NK-92 treated with Interleukin-12 subunit alpha and Interleukin-12 subunit beta, amount 100 ng/mL, for 24 hours (cell line): Measurements from ENCODE around the gene MBD1.
"Not testable (repeated sequence)": the region's sequence is repeated elsewhere in the genome, so short reads cannot be mapped to it uniquely, and the experiment has no call there.

ENCODE experiments used
- DNase-seq: peaks from one replicate; lab custom pipeline; 2025; lab: John Stamatoyannopoulos, UW

The MBD1 gene

DNA sequence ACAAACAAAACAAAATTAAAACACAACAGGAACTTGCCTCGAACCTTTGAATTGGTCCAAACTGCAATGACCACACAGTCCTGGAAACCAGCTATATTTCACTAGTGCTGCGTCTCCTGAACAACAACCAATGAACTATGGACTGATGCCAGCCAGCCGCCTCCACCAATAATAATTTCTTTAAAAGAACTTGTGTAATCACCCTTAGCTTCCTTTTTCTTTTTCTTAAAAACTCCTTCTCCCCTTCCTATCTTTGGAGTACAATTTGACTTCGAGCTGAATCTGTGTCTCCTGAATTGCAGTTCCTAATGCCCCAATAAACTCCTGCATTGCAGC is 7.8 kb upstream of the MBD1 start:
- no peak for DNase-seq

DNA sequence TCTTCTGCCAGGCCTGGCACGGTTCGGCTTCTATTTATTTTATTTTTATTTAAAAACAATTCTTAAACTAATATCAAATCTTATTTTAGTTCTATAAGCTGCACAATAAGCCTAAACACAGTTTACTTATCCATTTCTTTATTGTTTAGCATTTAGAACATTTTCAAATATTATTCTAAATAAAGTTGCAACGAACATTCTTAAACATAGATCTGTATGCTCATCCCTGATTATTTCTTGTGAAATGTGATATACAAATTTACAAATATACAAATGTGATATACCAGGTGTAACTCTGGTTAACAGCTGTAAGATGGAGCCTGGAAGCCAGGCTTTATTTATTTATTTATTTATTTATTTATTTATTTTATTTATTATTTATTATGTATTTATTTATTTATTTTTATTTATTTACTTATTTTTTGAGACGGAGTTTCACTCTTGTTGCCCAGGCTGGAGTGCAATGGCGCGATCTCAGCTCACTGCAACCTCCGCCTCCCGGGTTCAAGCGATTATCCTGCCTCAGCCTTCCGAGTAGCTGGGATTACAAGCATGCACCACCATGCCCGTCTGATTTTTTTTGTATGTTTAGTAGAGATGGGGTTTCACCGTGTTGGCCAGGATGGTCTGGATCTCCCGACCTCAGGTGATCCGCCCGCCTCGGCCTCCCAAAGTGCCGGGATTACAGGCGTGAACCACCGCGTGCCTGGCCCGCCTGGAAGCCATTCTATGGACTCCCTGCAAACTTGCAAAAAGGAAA is 7.2 kb upstream of the MBD1 start:
- DNase-seq = not testable (repeated sequence)

DNA sequence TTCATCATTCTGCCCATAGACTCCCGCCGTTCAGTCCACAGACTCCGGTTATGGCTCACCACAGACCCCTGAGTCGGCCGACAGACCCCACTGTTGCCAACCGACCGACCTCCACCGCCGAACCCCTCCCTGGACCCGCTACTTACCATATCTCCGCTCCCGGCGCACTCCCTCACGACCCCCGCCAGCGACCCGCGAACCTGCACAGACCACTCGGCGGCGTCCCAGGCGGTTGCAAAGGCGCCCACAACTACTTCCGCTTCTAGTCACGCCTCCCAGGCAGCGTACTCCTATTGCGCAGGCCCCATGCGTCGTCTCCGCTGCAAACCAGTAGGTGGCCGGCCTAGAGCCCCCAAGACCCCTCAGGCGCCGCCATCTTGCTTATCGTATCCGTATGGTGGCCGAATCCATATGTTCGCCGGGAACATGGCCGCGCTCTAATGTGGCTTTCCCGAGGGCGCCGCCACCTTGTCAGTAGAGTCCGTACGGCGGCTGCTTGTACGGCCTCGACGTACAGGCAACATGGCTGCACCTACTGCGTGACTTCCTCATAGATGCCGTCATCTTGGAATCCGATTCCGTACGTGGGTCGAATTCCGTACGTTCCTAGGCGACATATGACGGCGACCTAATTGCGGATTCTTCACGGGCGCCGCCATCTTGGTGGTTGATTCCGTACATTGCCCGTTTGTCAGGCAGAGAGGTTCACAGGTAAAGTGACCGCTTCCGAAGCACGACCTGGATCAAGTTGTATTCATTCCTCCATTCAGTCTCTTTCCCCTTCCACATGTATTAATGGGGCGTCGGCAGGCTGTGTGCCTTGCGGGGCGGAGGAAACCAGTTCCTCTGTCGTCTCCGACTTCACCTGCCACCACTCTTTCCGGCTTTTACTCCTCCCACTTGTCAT is 6.4 kb upstream of the MBD1 start, which contains the start of gene CXXC1:
TSS of gene CXXC1 (minus strand) at position 252 of the 907 bp plus-strand sequence. CDS start at position 149, 103 bp downstream.
- peak; percentile 95 for DNase-seq

DNA sequence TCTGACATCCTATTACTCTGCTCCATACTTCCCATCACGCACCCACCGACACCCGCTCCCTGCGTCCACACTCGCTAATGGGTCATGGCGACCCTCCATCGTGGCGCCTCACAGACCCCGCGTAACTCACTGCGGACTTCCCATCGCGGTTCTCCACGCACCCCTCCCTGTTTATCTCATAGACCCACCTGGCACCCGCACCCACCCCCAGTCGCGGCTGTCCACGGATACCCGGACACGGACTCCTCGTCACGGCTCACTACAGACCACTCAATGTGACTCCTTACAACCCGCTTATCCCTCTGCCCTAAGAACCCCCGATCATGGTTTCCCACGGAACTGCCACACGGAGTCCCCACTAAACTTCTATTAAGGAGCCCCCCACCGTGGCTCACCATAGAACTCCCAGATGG is 5.7 kb upstream of the MBD1 start:
- DNase-seq = no peak

DNA sequence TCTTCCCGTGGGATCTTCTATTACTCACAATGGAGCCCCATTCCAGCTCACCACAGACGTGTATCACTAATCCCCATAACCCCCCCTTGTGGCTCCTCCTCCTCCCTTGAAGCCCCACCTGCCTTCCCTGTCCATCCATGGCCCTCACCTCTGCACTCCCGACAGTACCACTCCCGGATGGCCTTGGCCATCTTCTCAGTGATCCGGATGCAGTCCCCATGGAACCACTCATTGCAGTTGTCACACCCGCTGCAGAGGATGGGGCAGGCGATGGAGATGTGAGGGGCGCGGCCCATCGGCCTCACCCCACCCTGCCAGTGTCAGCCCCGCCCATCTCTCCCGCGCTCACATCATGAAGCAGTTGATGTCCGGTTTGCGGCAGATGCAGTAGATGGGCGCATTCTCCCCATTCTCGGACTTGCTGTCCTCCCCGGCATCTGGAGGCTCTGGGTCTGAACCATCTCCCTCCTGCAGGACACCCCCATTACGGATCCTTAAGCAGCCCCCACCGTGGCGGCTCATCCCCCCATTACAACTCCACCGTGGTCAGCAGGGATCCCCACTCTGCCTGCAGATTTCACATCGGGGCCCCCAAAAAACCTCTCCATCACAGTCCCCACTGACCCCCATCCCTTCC is 5.2 kb upstream of the MBD1 start:
- no peak for DNase-seq

DNA sequence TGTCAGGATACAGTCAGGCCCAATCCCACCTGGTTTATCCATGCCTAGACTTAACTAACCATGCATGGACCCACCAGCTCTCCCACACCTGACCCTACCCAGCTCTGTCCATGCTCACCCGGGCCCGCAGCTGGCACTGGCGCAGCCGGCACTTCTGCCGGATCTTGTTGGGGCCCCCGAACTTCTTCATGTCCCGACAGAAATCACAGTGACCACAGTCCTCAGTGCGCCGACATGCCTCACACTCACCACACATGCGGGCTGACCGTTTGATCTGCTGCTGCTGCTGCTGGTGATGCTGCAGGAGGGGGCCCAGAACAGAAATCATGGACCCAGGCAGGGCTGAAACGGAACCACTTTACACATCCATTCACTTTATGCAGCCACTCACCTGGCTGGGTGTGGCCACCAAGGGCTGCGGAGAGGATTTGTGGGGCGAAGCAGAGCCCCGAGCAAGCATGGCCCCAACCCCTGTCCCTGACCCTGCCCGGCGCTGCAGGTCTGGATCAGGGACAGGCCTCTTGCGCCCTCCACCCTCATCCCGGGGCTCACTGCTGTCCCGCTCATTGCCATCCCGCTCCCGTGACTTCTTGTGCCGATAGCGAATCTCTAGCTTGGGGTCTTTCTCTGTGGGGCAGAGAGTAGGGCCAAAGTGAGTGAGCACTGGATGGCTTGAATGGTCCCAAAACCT is 4.5 kb upstream of the MBD1 start:
- no peak for DNase-seq

DNA sequence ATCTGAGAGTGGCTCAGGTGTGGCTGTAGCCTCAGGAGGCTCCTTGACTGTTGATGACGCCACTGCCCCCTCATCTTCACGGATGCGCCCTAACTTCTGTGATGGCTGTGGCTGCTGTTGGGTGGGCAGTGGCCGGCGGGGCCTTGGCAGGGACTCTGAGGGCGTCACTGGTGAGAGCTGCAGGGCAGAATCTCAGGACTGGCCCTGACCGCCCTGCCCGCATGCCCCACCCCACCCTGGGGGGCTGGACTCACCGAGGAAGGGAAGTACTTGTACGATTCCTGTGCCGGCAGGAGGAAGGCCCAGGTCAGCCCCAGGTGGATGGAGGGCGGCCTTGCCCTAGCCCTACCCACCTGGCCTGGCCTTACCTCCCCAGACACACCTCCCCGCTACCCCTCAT is 3.7 kb upstream of the MBD1 start:
- DNase-seq = no peak

DNA sequence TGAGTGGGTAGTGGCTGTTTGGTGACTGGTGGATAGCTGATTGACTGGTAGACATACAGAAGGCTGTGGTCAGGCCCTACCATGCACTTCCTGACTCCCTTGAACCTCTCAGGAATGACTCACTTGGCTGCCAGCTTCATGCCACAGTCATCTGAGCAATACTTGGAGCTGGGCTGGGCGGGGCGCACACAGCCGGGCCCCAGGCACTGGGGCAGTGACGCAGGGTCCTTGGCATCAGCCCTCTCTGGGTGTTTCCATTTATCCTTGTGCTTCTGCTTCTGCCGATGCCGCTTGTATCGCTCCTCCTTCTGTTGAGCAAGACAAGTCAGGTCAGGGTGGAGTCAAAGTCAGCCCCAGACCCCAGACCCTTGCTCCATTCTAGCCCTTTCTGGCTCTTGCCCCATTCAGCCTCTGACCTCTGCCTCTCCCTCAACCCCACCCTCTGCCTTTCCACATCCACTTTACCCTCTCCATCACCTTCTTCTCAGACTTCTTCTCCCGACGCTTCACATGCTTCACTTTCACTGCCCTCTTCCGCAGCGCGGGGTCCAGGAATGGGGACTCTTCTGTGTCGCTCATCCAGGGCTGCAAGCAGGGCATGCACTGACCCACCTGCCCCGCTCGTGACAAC is 3.0 kb upstream of the MBD1 start:
- DNase-seq = no peak

DNA sequence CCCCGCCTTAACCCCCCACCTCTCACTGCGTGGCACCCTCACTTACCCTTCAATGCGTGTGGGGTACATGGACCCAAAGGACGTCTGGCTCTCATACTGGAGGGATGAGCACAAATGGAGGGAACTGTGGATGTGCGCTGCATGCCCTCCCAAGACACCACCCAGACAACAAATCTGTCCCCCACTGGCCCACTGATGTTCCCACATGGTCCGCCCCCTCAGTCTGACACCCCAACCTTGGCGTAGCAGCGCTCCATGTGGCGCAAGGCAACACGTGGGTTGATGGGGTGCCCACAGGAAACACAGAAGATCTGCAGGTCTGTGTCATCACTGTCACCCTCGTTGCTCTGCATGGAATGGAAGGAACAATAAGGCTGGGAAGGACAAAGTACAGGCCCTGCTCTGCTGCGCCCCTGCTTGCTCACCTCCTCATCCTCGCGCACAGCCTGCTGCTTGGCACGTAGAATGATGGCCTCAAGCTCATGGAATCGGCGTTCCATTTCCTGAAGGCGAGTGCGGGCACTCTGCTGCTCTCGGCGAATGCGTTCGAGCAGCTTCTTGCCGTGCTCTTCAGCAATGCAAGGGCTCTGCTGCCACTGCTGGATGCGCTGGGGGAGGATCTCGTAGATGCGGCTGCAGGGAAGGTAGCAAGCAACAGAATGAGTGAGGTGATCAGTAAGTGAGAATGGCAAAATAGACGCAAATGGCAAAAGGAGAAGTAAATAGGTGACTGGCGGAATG is 2.3 kb upstream of the MBD1 start:
- no peak for DNase-seq

DNA sequence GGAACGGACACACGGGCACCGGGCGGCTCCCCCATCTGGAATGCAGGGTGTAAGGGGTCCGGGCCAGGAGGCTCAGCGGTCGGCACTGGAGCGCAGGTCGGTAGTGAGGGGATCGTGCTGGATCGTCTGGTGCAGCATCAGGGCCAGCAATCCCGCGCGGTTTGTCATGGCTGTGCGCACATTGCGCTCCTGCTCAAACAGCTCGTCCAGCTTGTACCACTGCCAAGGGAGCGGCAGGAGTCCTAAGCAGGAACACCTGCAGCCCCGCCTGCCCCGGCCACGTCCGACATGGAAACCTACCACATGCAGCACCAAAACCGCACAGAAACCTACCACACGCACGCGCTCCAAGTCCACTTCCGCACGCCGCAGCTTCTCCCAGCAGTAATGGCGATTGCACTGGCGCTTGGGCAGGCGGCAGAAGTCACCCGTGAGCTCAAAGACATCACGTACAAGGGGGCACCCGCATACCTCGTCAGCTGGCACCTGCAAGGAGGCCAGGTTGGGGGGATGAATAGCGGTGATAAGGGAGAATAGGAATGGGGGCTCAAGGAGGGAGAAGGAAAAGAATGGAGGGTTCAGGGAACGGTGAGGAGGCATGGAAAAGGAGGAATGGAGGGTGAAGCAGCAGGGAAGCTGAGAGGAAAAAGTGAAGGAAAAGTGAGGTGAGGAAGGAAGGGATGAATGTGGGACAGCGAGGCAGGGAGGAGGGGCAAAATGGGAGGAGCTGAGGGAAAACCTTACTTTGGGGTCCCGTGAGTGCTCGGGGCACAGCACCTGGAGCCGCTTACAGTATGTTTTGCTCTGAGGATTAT is 1.4 kb upstream of the MBD1 start:
- DNase-seq = no peak

DNA sequence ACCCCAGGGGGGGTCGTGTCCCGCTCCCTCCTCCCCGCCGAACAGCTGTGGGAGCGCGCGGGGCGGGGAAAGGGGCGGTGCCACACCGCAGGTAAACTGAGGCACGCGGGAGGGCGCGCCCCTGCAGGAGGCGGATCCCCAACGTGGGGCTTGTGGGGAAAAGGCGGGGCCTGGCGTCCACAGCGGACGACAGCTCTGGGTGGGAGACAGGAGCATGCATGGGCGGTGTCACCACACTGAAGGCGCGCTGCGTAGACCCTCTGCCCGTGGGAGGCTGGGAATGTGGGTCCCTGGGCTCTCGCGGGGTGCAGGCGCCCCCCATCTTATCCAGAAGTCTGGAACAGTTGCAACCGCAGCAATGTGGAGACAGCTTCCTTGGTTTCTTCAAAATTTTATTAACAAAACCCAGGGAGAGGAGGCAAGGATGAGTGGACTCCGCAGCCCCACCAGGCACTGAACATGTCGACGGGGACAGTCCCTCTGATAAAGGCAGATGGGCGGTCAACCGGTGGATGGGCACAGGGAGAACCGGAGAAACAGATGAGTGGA is 723 bp upstream of the MBD1 start:
- peak; percentile 26 for DNase-seq

DNA sequence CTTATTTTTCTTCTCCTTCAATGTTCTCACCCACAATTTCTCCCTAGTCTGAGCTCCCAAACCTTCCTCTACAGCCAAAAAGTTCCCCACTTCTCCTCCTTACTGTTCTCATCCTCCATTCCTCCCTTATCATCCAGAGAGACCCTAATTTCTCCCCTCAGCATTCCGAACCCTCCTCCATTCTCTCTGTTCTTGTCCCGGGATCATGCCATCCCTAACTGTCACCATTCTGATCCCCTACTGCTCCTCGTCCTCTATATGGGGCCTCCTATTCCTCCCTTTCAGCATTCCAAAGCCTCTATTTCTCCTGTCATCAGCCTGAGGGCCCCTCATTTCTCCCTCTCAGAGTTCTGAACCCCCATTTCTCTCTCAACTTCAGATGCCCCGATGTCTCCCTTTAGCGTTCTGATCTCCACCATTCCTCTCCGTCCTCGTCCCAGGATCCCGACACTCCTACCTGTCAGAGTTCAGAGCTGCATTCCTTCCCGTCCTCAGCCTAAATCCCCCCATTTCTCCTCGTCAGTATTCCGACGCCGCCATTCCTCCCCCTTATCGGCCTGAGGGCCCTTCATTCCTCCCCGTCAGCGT is 522 bp downstream of the MBD1 start:
- DNase-seq = no peak

DNA sequence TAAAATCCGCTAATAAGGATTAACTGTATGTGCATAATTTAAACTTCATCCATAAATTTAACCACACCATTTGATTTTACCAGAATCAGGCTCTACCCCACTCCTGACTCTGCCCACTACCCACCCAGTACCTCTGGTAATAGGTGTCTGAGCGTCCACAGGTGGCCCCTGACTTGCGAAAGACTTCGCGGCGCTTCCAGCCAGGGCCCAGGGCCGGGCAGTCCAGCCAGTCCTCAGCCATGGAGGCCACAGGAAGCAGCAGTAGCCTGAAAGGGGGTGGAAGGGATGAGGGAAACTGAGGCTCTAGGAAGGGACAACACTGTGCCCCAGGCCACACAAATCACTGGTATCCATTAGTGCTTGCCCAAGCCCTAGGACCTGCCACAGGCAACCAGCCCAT is 1.6 kb downstream of the MBD1 start:
- no peak for DNase-seq

DNA sequence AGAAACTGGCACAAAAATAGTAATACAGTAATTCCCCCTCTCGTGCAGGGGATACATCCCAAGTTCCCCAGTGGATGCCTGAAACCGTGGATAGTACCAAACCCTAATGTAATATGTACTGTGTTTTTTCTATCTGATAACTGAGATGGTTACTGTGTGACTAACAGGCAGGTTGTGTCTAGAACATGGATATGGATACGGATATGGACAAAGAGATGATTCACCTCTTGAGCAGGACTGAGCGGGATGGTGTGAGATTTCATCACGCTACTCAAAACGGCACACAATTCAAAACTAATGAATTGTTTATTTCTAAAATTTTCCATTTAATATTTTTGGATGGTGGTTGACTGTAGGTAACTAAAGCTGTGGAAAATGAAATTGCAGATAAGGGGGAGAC is 3.4 kb downstream of the MBD1 start:
- no peak for DNase-seq

DNA sequence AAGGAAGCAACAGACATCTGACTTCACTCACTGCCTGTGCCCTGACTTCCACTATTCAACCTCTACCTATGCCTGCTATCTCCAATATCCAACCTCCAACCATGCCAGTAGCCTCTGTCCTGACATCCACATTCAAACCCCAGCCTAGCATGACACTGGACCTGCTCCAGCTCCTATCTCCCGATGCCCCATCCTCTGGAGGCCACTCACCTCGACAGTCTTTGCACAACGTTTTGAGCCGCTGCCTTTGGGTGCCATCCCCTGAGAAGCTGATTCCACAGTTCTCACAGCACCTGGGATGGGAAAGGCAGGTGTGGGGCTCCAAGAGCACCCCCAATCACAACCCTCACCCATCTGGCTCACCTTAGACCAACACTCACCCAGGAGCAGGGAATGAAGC is 4.9 kb downstream of the MBD1 start:
- no peak for DNase-seq

DNA sequence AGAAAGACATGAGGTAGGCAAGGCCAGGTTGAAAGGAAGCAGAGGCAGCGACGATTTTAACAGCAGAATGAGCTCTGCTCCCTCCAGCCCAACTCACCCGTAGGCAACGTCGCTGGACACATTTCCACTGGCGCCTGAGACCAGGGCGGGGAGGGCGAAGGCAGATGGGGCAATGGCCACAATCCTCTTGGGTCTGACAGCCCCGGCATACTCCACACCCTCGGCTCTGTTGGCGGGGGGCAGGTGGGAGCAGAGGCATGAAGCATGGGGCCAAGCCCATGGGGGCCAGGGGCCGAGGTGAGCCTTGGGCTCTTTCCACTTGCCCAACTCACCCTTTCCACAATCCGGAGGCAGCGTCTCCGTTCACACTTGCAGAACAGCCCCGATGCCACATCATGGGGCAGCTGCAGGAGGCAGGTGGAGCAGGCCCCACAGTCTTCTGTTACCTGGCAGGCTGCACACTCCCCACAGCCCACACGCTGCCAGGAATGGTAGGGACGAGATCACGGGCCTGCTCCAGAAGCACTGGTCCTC is 5.8 kb downstream of the MBD1 start:
- no peak for DNase-seq

DNA sequence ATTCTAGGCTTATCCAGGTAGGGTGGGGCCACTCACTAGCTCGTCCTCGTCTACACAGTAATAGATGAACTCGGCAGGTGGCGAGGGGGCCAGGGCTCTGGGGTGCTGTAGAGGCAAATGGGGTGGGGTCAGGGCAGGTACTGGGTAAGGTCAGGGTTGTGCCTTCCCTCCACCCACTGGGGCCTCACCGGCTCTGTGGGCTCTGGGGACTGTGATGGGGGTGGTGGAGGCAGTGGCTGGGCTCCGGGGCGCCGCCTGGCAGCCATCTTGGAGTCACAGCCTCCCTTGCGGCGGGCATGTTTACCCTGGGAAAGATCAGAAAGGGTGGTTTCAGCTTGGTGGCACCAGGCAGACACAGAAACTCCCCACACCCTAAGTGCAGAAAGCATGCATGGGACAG is 6.4 kb downstream of the MBD1 start:
- no peak for DNase-seq

DNA sequence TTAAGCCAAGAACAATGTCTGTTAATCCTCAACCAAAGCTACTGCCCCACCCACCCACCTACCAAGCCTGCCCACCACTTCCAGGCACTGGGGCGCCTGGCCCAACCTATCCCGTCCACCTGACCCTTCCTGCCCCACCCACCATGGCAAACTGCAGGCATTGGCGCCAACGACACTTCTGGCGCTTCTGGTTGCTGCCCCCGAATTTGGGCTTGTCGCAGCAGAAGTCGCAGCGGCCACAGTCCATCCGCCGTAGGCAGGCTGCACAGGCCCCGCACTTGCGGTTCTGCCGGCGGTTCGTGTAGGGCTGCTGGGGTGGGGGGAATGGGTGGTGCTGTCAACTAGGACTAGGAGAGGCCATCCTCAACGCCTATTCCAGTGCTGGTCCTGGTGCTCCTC is 7.3 kb downstream of the MBD1 start:
- DNase-seq = no peak
